GM23338 (cell line): ENCODE data around the gene PSMA3. TPM values are rescaled to one million over a fixed set of nuclear protein-coding genes. Genes with fewer than 3 reads are reported as not detected.
A peak's percentile ranks its signal among the peaks of the same experiment; 100 is the strongest.

Source experiments
- ATAC-seq: fragments of 200-7000 bp; cut with Tn5 transposase; 3 replicates; pipeline ENCODE4 v1.9.1; 2020
- DNase-seq: peaks from one replicate; pipeline ENCODE4 v3.0.0-alpha.2; 2015; ENCODE audit warnings: low spot score
- H2AFZ ChIP-seq: fragments of 200-600 bp; sonication (generic); 2 replicates; pipeline ENCODE4 v1.8.0; 2016; ENCODE audit warnings: antibody characterized with exemption, mild to moderate bottlenecking, moderate library complexity
- H3F3A ChIP-seq: fragments of 200-600 bp; sonication (generic); replicated peaks from 2 replicates; pipeline ENCODE4 v1.8.0; 2017; ENCODE audit warnings: antibody characterized with exemption, mixed run types, low read depth
- H3K27ac ChIP-seq: fragments of 200-600 bp; sonication (generic); 2 replicates; pipeline ENCODE4 v1.6.1; 2016; ENCODE audit warnings: low read depth
- H3K27me3 ChIP-seq: fragments of 200-600 bp; sonication (generic); 2 replicates; pipeline ENCODE4 v1.8.0; 2016; ENCODE audit warnings: mild to moderate bottlenecking, mixed run types, moderate library complexity; ENCODE audit not compliant: insufficient read depth
- H3K36me3 ChIP-seq: fragments of 200-600 bp; sonication (generic); 2 replicates; pipeline ENCODE4 v1.8.0; 2016; ENCODE audit warnings: mild to moderate bottlenecking; ENCODE audit not compliant: insufficient read depth
- H3K4me1 ChIP-seq: fragments of 200-600 bp; sonication (generic); 2 replicates; pipeline ENCODE4 v1.8.0; 2016; ENCODE audit warnings: mild to moderate bottlenecking, moderate library complexity; ENCODE audit not compliant: insufficient read depth
- H3K4me2 ChIP-seq: fragments of 200-600 bp; sonication (generic); 2 replicates; pipeline ENCODE4 v1.7.1; 2017; ENCODE audit warnings: mixed run types
- H3K4me3 ChIP-seq: fragments of 200-600 bp; sonication (generic); 2 replicates; pipeline ENCODE4 v1.6.1; 2016; ENCODE audit warnings: mixed run types
- H3K79me2 ChIP-seq: fragments of 200-600 bp; sonication (generic); replicated peaks from 2 replicates; pipeline ENCODE4 v1.8.0; 2017; ENCODE audit warnings: mild to moderate bottlenecking; ENCODE audit not compliant: insufficient read depth
- H3K9me2 ChIP-seq: fragments of 200-600 bp; sonication (generic); 2 replicates; pipeline ENCODE4 v1.8.0; 2017; ENCODE audit not compliant: insufficient read depth
- H4K20me1 ChIP-seq: fragments of 200-600 bp; sonication (generic); replicated peaks from 2 replicates; pipeline ENCODE4 v1.8.0; 2017; ENCODE audit warnings: mild to moderate bottlenecking; ENCODE audit not compliant: insufficient read depth
- H3K27ac Mint-ChIP-seq: 2 replicates; pipeline ENCODE4 v1.8.0; 2020; ENCODE audit warnings: inconsistent platforms, mild to moderate bottlenecking, moderate library complexity, mixed read lengths
- H3K27me3 Mint-ChIP-seq: 3 replicates; pipeline ENCODE4 v1.8.0; 2022; ENCODE audit warnings: low read depth, mild to moderate bottlenecking, moderate library complexity, mixed read lengths, inconsistent platforms; ENCODE audit not compliant: insufficient read depth, poor library complexity
- H3K36me3 Mint-ChIP-seq: 3 replicates; pipeline ENCODE4 v1.8.0; 2021; ENCODE audit warnings: low read depth, mild to moderate bottlenecking, inconsistent platforms, moderate library complexity, mixed read lengths
- H3K4me1 Mint-ChIP-seq: 3 replicates; pipeline ENCODE4 v1.8.0; 2020; ENCODE audit warnings: mild to moderate bottlenecking, inconsistent platforms, mixed read lengths
- H3K4me3 Mint-ChIP-seq: 3 replicates; pipeline ENCODE4 v1.8.0; 2021; ENCODE audit warnings: moderate library complexity, mild to moderate bottlenecking, inconsistent platforms, mixed read lengths
- H3K9me3 Mint-ChIP-seq: 3 replicates; pipeline ENCODE4 v1.8.0; 2020; ENCODE audit warnings: moderate library complexity, mild to moderate bottlenecking, inconsistent platforms, mixed read lengths
- CREB1 ChIP-seq: fragments of 250-450 bp; sonication (Bioruptor Pico); IDR thresholded peaks from 2 replicates; pipeline ENCODE4 v1.5.0; 2020; ENCODE audit warnings: low read depth, mild to moderate bottlenecking, moderate library complexity
- CTCF ChIP-seq, 2 experiments: fragments of 200-600 bp in 1 of 2; sonication (generic) in 1 of 2; conservative IDR thresholded peaks; 2 replicates each; pipeline versions ENCODE4 v1.5.1 to v1.6.1; 2016 to 2017; ENCODE audit warnings: antibody characterized with exemption in 2 of 2, low read depth in 2 of 2, mild to moderate bottlenecking in 2 of 2, moderate library complexity in 1 of 2
- ETS1 ChIP-seq: IDR thresholded peaks from 2 replicates; pipeline ENCODE4 v1.6.1; 2016; ENCODE audit warnings: antibody characterized with exemption
- EZH2 ChIP-seq: fragments of 200-600 bp; sonication (generic); IDR thresholded peaks from one replicate; pipeline ENCODE4 v1.8.0; 2017; ENCODE audit warnings: antibody characterized with exemption, mild to moderate bottlenecking, low read depth; ENCODE audit not compliant: unreplicated experiment
- EZH2phosphoT487 ChIP-seq: fragments of 200-600 bp; sonication (generic); IDR thresholded peaks from one replicate; pipeline ENCODE4 v1.8.1; 2018; ENCODE audit warnings: antibody characterized with exemption; ENCODE audit not compliant: unreplicated experiment
- JUNB ChIP-seq: IDR thresholded peaks from one replicate; pipeline ENCODE4 v1.6.1; 2016; ENCODE audit warnings: antibody characterized with exemption; ENCODE audit not compliant: unreplicated experiment
- NANOG ChIP-seq: IDR thresholded peaks from 2 replicates; pipeline ENCODE4 v1.6.1; 2016; ENCODE audit warnings: antibody characterized with exemption, borderline replicate concordance
- POLR2AphosphoS5 ChIP-seq: IDR thresholded peaks from 2 replicates; pipeline ENCODE4 v1.6.1; 2016; ENCODE audit warnings: antibody characterized with exemption, low read depth
- REST ChIP-seq: IDR thresholded peaks from one replicate; pipeline ENCODE4 v1.6.1; 2018; ENCODE audit warnings: antibody characterized with exemption; ENCODE audit not compliant: unreplicated experiment
- STAT1 ChIP-seq: IDR thresholded peaks from one replicate; pipeline ENCODE4 v1.6.1; 2016; ENCODE audit warnings: antibody characterized with exemption; ENCODE audit not compliant: unreplicated experiment
- ZNF114 ChIP-seq: fragments of 250-450 bp; sonication (Bioruptor Pico); IDR thresholded peaks from 2 replicates; pipeline ENCODE4 v1.5.0; 2020; ENCODE audit warnings: mild to moderate bottlenecking, moderate library complexity
- ZNF331 ChIP-seq: fragments of 250-450 bp; sonication (Bioruptor Pico); IDR thresholded peaks from 2 replicates; pipeline ENCODE4 v1.5.0; 2020; ENCODE audit warnings: low read depth, mild to moderate bottlenecking, moderate library complexity
- ZNF462 ChIP-seq: fragments of 250-450 bp; sonication (Bioruptor Pico); IDR thresholded peaks from 2 replicates; pipeline ENCODE4 v1.5.0; 2020; ENCODE audit warnings: mild to moderate bottlenecking, moderate library complexity
- polyA plus RNA-seq: library from polyadenylated mRNA; unstranded; fragments of >200 nt; fragmentation: Nextera tagmentation; extraction: Ambion mirVana; gene quantifications from 2 replicates; pipeline ENCODE4 v1.2.1, GENCODE V29; 2016
- total RNA-seq: library from RNA; depleted of rRNA; stranded (reverse); fragments of >200 nt; shearing (Covaris generic); gene quantifications from 2 replicates; pipeline ENCODE4 v1.2.3, GENCODE V29; 2014

PSMA3 gene
- total and polyA plus RNA-seq, 2 experiments from 2014 or later = 184 to 677 TPM

GRCh38 chr14:58216544-58216943 lies 28.1 kb upstream of the PSMA3 start:
- no peaks in the 10 kb centered on the region for H3K4me1 ChIP-seq
- Mint-ChIP-seq H3K27me3 (no peaks in the 10 kb centered on the region), H3K9me3 (no peaks in the 10 kb centered on the region), H3K36me3 (peaks cover 23% of the 10 kb centered on the region), H3K4me1 (no peaks in the 10 kb centered on the region), H3K27ac (peak overlapping the region; percentile 20; the same call in 1 of the 2 replicates), H3K4me3 (no peak overlapping the region)
- ATAC-seq = no peak
- TF ChIP-seq EZH2phosphoT487 (no peak), ZNF462 (CRISPR knock-in tag) (no peak), NANOG (no peak), STAT1 (no peak), ETS1 (no peak), REST (no peak), POLR2AphosphoS5 (no peak), ZNF114 (CRISPR knock-in tag) (no peak), CREB1 (CRISPR knock-in tag) (no peak), ZNF331 (CRISPR knock-in tag) (no peak), EZH2 (no peak), JUNB (no peak), CTCF (conservative IDR thresholded peaks at IDR 0.05; ENCODE audit: low read depth in 2 of 2) (no peak)
- DNase-seq = no peak
- no peaks in the 10 kb centered on the region for H3K9me2 ChIP-seq
- no peak overlapping the region for H3K4me2 ChIP-seq
- H3F3A ChIP-seq = no peaks in the 10 kb centered on the region
- H3K79me2 ChIP-seq = no peaks in the 10 kb centered on the region
- 0 out of 2 replicates have a peak, but pooled peaks cover 3% of the 10 kb centered on the region for H4K20me1 ChIP-seq
- no peak overlapping the region for H2AFZ ChIP-seq
- H3K27me3 ChIP-seq = no peaks in the 10 kb centered on the region
- peaks cover 15% of the 10 kb centered on the region; the same call in 1 of the 2 replicates for H3K36me3 ChIP-seq
- H3K4me3 ChIP-seq = no peak overlapping the region
- 0 out of 2 replicates have a peak overlapping the region, but pooled peaks have one; percentile 23 for H3K27ac ChIP-seq
